NCI-H1436 (cell line): ENCODE data around the gene NPHP4.

Experiments used
- DNase-seq: peaks from one replicate; lab custom pipeline; 2025; lab: John Stamatoyannopoulos, UW

Gene NPHP4

GRCh38 chr1:5989731-5990271 lies 2.4 kb downstream of the NPHP4 start:
- DNase-seq: no peak

GRCh38 chr1:5989286-5989605 lies 3.0 kb downstream of the NPHP4 start:
- no peak for DNase-seq

GRCh38 chr1:5988596-5989285 lies 3.5 kb downstream of the NPHP4 start:
- no peak for DNase-seq

- no peak for DNase-seq
These were observed 6.2 kb downstream of the NPHP4 start for GRCh38 chr1:5986018-5986417.

- no peak for DNase-seq
These were observed 7.0 kb downstream of the NPHP4 start for GRCh38 chr1:5985250-5985649.

- DNase-seq: no peak
These were observed 8.7 kb downstream of the NPHP4 start for GRCh38 chr1:5983361-5984103.

- no peak for DNase-seq
These were observed 9.4 kb downstream of the NPHP4 start for GRCh38 chr1:5982868-5983267.

GRCh38 chr1:5982276-5982675 lies 9.9 kb downstream of the NPHP4 start:
- no peak for DNase-seq

GRCh38 chr1:5981009-5981380 lies 11.2 kb downstream of the NPHP4 start:
- no peak for DNase-seq

- no peak for DNase-seq
These were observed 11.8 kb downstream of the NPHP4 start for GRCh38 chr1:5980314-5981008.

GRCh38 chr1:5979536-5980313 lies 12.5 kb downstream of the NPHP4 start:
- DNase-seq: no peak

GRCh38 chr1:5978452-5978851 lies 13.8 kb downstream of the NPHP4 start:
- no peak for DNase-seq

GRCh38 chr1:5977494-5978444 lies 14.5 kb downstream of the NPHP4 start:
- DNase-seq: no peak

- DNase-seq: no peak
These were observed 15.3 kb downstream of the NPHP4 start for GRCh38 chr1:5976726-5977493.

GRCh38 chr1:5976231-5976630 lies 16.0 kb downstream of the NPHP4 start:
- no peak for DNase-seq

- peak; percentile 19 for DNase-seq
These were observed 16.9 kb downstream of the NPHP4 start for GRCh38 chr1:5975133-5975880.

- no peak for DNase-seq
These were observed 17.6 kb downstream of the NPHP4 start for GRCh38 chr1:5974631-5975030.

GRCh38 chr1:5973771-5974170 lies 18.5 kb downstream of the NPHP4 start:
- no peak for DNase-seq

GRCh38 chr1:5972198-5972520 lies 20.1 kb downstream of the NPHP4 start:
- DNase-seq: no peak
